SU-DHL-6 (cell line): ENCODE results near the gene INTS3.

Source experiments
- H2AFZ ChIP-seq: fragments of 200-600 bp; sonication (generic); 2 replicates; pipeline ENCODE4 v1.6.1; 2014; ENCODE audit warnings: low read depth, mild to moderate bottlenecking, moderate library complexity, mixed read lengths, antibody characterized with exemption, low read length; ENCODE audit not compliant: severe bottlenecking
- H3F3A ChIP-seq: fragments of 200-600 bp; shearing (Covaris generic); 2 replicates; pipeline ENCODE4 v1.6.0; 2016; ENCODE audit warnings: antibody characterized with exemption, mild to moderate bottlenecking; ENCODE audit not compliant: insufficient read depth
- H3K27ac ChIP-seq: fragments of 200-600 bp; sonication (generic); 2 replicates; pipeline ENCODE4 v1.5.1; 2016; ENCODE audit warnings: low read depth, mild to moderate bottlenecking, low read length, moderate library complexity, mixed read lengths
- H3K27me3 ChIP-seq: fragments of 200-600 bp; sonication (generic), shearing (Covaris generic); 2 replicates; pipeline ENCODE4 v1.6.0; 2014; ENCODE audit warnings: mild to moderate bottlenecking, low read length
- H3K36me3 ChIP-seq: fragments of 200-600 bp; sonication (generic); 2 replicates; pipeline ENCODE4 v1.6.1; 2014; ENCODE audit warnings: mild to moderate bottlenecking, low read length, mixed read lengths
- H3K4me2 ChIP-seq: fragments of 300-600, 200-600 bp; shearing (Covaris generic), sonication (generic); 2 replicates; pipeline ENCODE4 v1.6.0; 2014; ENCODE audit warnings: low read length, low read depth, mild to moderate bottlenecking; ENCODE audit not compliant: poor library complexity, severe bottlenecking
- H3K4me3 ChIP-seq: fragments of 200-600 bp; sonication (generic); 2 replicates; pipeline ENCODE4 v1.5.1; 2014; ENCODE audit warnings: antibody characterized with exemption, low read length, mild to moderate bottlenecking, mixed read lengths; ENCODE audit not compliant: insufficient read depth, poor library complexity, severe bottlenecking
- H3K79me2 ChIP-seq: fragments of 200-600 bp; sonication (generic); 2 replicates; pipeline ENCODE4 v1.6.1; 2014; ENCODE audit warnings: mild to moderate bottlenecking, low read length, moderate library complexity; ENCODE audit not compliant: insufficient read depth
- H3K9ac ChIP-seq: fragments of 200-600 bp; sonication (generic); 2 replicates; pipeline ENCODE4 v1.7.0; 2014; ENCODE audit warnings: mild to moderate bottlenecking, low read length
- H3K9me2 ChIP-seq: fragments of 200-600 bp; sonication (generic); replicated peaks from 2 replicates; pipeline ENCODE4 v1.6.1; 2014; ENCODE audit warnings: low read length; ENCODE audit not compliant: insufficient read depth
- H3K9me3 ChIP-seq: fragments of 200-600 bp; sonication (generic); 2 replicates; pipeline ENCODE4 v1.6.1; 2014; ENCODE audit warnings: low read length, mixed read lengths; ENCODE audit not compliant: insufficient read depth
- H4K20me1 ChIP-seq: fragments of 200-600 bp; sonication (generic); 2 replicates; pipeline ENCODE4 v1.6.1; 2014; ENCODE audit warnings: low read depth, mild to moderate bottlenecking, antibody characterized with exemption, low read length, moderate library complexity, mixed read lengths
- CTCF ChIP-seq: fragments of 200-600 bp; sonication (generic); IDR thresholded peaks from one replicate; pipeline ENCODE4 v1.5.1; 2017; ENCODE audit warnings: antibody characterized with exemption, mild to moderate bottlenecking, low read length, moderate library complexity; ENCODE audit not compliant: insufficient read depth, poor library complexity, severe bottlenecking
- EZH2phosphoT487 ChIP-seq: fragments of 200-600 bp; sonication (generic), shearing (Covaris generic); conservative IDR thresholded peaks from 2 replicates; pipeline ENCODE4 v1.6.1; 2018; ENCODE audit warnings: mild to moderate bottlenecking, antibody characterized with exemption, low read length, moderate library complexity, mixed read lengths

The INTS3 gene

GRCh38 chr1:153752571-153753195 lies 24.8 kb downstream of the INTS3 start:
- Histone ChIP-seq H3K9ac (no peak overlapping the region), H3K36me3 (peaks cover under 1% of the 10 kb centered on the region; the same call in 1 of the 2 replicates), H3K4me3 (no peak overlapping the region), H3K27me3 (no peaks in the 10 kb centered on the region), H3F3A (0 out of 2 replicates have a peak, but pooled peaks cover 5% of the 10 kb centered on the region), H3K27ac (no peak overlapping the region), H3K79me2 (no peaks in the 10 kb centered on the region), H3K4me2 (no peak overlapping the region), H3K9me2 (no peaks in the 10 kb centered on the region), H3K9me3 (no peaks in the 10 kb centered on the region), H4K20me1 (no peaks in the 10 kb centered on the region), H2AFZ (no peak overlapping the region)
- TF ChIP-seq EZH2phosphoT487 (no peak), CTCF (no peak)

GRCh38 chr1:153754266-153754665 lies 26.4 kb downstream of the INTS3 start:
- no peaks in the 10 kb centered on the region for H4K20me1 ChIP-seq
- TF ChIP-seq CTCF, result no peak
- no peak for TF ChIP-seq EZH2phosphoT487
- no peaks in the 10 kb centered on the region; the same call in 1 of the 2 replicates for H3K36me3 ChIP-seq
- H3F3A ChIP-seq, result no peaks in the 10 kb centered on the region
- no peaks in the 10 kb centered on the region for H3K27me3 ChIP-seq
- no peak overlapping the region for H3K27ac ChIP-seq
- H3K9me2 ChIP-seq, result no peaks in the 10 kb centered on the region
- H3K9ac ChIP-seq, result no peak overlapping the region
- no peak overlapping the region for H3K4me2 ChIP-seq
- H2AFZ ChIP-seq, result no peak overlapping the region
- H3K9me3 ChIP-seq, result no peaks in the 10 kb centered on the region
- no peaks in the 10 kb centered on the region for H3K79me2 ChIP-seq
- no peak overlapping the region for H3K4me3 ChIP-seq

- H3K36me3 ChIP-seq, result no peaks in the 10 kb centered on the region; the same call in 1 of the 2 replicates
- no peaks in the 10 kb centered on the region for H3K9me2 ChIP-seq
- H3K79me2 ChIP-seq, result no peaks in the 10 kb centered on the region
- no peak overlapping the region for H2AFZ ChIP-seq
- no peak for TF ChIP-seq EZH2phosphoT487
- TF ChIP-seq CTCF, result no peak
- no peaks in the 10 kb centered on the region for H4K20me1 ChIP-seq
- H3K4me2 ChIP-seq, result no peak overlapping the region
- H3K9me3 ChIP-seq, result no peaks in the 10 kb centered on the region
- H3K9ac ChIP-seq, result no peak overlapping the region
- no peaks in the 10 kb centered on the region for H3F3A ChIP-seq
- H3K27ac ChIP-seq, result no peak overlapping the region
- H3K27me3 ChIP-seq, result no peaks in the 10 kb centered on the region
- H3K4me3 ChIP-seq, result no peak overlapping the region
These were observed 32.6 kb downstream of the INTS3 start for GRCh38 chr1:153760440-153760839.
